ENCODE data around the gene KLHL18.
"Not testable (repeated sequence)": the region's sequence is repeated elsewhere in the genome, so short reads cannot be mapped to it uniquely, and the experiment has no call there.

The KLHL18 gene

GRCh38 chr3:47356201-47356600, 73.5 kb downstream of the KLHL18 start:
- in situ Hi-C loops (cut with HindIII; ENCODE audit: low sequenced_read_pairs), result no loop called here

- in situ Hi-C loops (cut with HindIII; ENCODE audit: low sequenced_read_pairs), result no loop called here
Measured at GRCh38 chr3:47359323-47359722, 76.6 kb downstream of the KLHL18 start.

- in situ Hi-C loops (cut with HindIII; ENCODE audit: low sequenced_read_pairs), result not testable (repeated sequence)
Measured at GRCh38 chr3:47360110-47360517, 77.4 kb downstream of the KLHL18 start.

GRCh38 chr3:47362701-47363100, 80.0 kb downstream of the KLHL18 start:
- in situ Hi-C loops (cut with HindIII; ENCODE audit: low sequenced_read_pairs), result no loop called here

- in situ Hi-C loops (cut with HindIII; ENCODE audit: low sequenced_read_pairs), result no loop called here
Measured at GRCh38 chr3:47365213-47366153, 82.7 kb downstream of the KLHL18 start.

GRCh38 chr3:47366833-47367232, 84.1 kb downstream of the KLHL18 start:
- in situ Hi-C loops (cut with HindIII; ENCODE audit: low sequenced_read_pairs), result no loop called here

- in situ Hi-C loops (cut with HindIII; ENCODE audit: low sequenced_read_pairs), result no loop called here
Measured at GRCh38 chr3:47367631-47368030, 84.9 kb downstream of the KLHL18 start.

- in situ Hi-C loops (cut with HindIII; ENCODE audit: low sequenced_read_pairs), result not testable (repeated sequence)
Measured at GRCh38 chr3:47370020-47370419, 87.3 kb downstream of the KLHL18 start.

GRCh38 chr3:47370887-47371697, 88.3 kb downstream of the KLHL18 start:
- in situ Hi-C loops (cut with HindIII; ENCODE audit: low sequenced_read_pairs), result no loop called here

- in situ Hi-C loops (cut with HindIII; ENCODE audit: low sequenced_read_pairs), result no loop called here
Measured at GRCh38 chr3:47374587-47374986, 91.8 kb downstream of the KLHL18 start.

- in situ Hi-C loops (cut with HindIII; ENCODE audit: low sequenced_read_pairs), result no loop called here
Measured at GRCh38 chr3:47376393-47376792, 93.6 kb downstream of the KLHL18 start.

- in situ Hi-C loops (cut with HindIII; ENCODE audit: low sequenced_read_pairs), result no loop called here
Measured at GRCh38 chr3:47377186-47377585, 94.4 kb downstream of the KLHL18 start.

- in situ Hi-C loops (cut with HindIII; ENCODE audit: low sequenced_read_pairs), result no loop called here
Measured at GRCh38 chr3:47378869-47379268, 96.1 kb downstream of the KLHL18 start.

- in situ Hi-C loops (cut with HindIII; ENCODE audit: low sequenced_read_pairs), result no loop called here
Measured at GRCh38 chr3:47379411-47379899, 96.7 kb downstream of the KLHL18 start.

- in situ Hi-C loops (cut with HindIII; ENCODE audit: low sequenced_read_pairs), result no loop called here
Measured at GRCh38 chr3:47380026-47380600, 97.4 kb downstream of the KLHL18 start.

GRCh38 chr3:47380601-47381316, 98.0 kb downstream of the KLHL18 start, which contains the start of gene PTPN23:
PTPN23 (plus strand) TSS chr3:47381021; CDS start chr3:47381097, 76 bp downstream.
- in situ Hi-C loops (cut with HindIII; ENCODE audit: low sequenced_read_pairs), result no loop called here

- in situ Hi-C loops (cut with HindIII; ENCODE audit: low sequenced_read_pairs), result no loop called here
Measured at GRCh38 chr3:47381317-47382157, 98.8 kb downstream of the KLHL18 start.

GRCh38 chr3:47384425-47384824, 101.7 kb downstream of the KLHL18 start:
- in situ Hi-C loops (cut with HindIII; ENCODE audit: low sequenced_read_pairs), result no loop called here

GRCh38 chr3:47385007-47385406, 102.3 kb downstream of the KLHL18 start:
- in situ Hi-C loops (cut with HindIII; ENCODE audit: low sequenced_read_pairs), result no loop called here

- in situ Hi-C loops (cut with HindIII; ENCODE audit: low sequenced_read_pairs), result no loop called here
Measured at GRCh38 chr3:47385796-47386195, 103.1 kb downstream of the KLHL18 start.

All from endothelial cell of hepatic sinusoid (primary cell).